GM12873 (cell line): ENCODE results near the gene EEF2K.

ENCODE experiments used
- TF ChIP-seq, protein P1 (sequence below): IDR thresholded peaks from 2 replicates; pipeline ENCODE4 v1.5.1; 2012; ENCODE audit warnings: low read depth, mild to moderate bottlenecking, moderate library complexity, low read length, control low read depth; ENCODE audit not compliant: insufficient read depth; ENCODE audit errors: missing control alignments

Gene EEF2K

DNA sequence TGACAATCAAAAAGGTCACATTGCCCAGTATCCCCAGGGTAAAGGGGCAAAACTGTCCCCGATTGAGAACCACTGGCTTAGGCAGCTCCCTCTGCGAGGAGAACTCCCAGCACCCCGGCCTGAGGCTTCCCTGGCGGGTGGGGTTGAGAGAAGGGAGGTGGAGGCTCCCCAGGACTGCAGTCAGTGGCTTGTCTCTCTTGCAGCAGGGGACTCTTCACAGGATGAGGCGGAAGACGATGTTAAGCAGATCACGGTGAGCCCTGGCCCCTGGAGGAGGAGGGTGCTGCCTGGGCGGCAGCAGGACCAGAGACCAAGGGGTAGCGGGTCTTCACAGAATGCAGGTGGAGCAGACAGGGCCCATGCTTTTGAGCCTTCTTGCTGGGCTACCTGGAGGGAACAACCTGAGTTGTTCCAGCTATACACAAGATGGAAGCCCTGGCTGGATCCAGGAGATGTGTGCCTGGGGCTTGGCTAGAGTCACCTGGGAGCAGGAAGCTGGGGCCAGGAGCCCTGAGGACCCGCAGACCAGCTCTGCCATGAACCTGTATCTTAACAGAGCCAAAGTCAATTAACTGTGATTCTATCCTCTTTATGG, 107.9 kb downstream of the EEF2K start:
- TF ChIP-seq, protein P1, sequence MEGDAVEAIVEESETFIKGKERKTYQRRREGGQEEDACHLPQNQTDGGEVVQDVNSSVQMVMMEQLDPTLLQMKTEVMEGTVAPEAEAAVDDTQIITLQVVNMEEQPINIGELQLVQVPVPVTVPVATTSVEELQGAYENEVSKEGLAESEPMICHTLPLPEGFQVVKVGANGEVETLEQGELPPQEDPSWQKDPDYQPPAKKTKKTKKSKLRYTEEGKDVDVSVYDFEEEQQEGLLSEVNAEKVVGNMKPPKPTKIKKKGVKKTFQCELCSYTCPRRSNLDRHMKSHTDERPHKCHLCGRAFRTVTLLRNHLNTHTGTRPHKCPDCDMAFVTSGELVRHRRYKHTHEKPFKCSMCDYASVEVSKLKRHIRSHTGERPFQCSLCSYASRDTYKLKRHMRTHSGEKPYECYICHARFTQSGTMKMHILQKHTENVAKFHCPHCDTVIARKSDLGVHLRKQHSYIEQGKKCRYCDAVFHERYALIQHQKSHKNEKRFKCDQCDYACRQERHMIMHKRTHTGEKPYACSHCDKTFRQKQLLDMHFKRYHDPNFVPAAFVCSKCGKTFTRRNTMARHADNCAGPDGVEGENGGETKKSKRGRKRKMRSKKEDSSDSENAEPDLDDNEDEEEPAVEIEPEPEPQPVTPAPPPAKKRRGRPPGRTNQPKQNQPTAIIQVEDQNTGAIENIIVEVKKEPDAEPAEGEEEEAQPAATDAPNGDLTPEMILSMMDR: no peak

DNA sequence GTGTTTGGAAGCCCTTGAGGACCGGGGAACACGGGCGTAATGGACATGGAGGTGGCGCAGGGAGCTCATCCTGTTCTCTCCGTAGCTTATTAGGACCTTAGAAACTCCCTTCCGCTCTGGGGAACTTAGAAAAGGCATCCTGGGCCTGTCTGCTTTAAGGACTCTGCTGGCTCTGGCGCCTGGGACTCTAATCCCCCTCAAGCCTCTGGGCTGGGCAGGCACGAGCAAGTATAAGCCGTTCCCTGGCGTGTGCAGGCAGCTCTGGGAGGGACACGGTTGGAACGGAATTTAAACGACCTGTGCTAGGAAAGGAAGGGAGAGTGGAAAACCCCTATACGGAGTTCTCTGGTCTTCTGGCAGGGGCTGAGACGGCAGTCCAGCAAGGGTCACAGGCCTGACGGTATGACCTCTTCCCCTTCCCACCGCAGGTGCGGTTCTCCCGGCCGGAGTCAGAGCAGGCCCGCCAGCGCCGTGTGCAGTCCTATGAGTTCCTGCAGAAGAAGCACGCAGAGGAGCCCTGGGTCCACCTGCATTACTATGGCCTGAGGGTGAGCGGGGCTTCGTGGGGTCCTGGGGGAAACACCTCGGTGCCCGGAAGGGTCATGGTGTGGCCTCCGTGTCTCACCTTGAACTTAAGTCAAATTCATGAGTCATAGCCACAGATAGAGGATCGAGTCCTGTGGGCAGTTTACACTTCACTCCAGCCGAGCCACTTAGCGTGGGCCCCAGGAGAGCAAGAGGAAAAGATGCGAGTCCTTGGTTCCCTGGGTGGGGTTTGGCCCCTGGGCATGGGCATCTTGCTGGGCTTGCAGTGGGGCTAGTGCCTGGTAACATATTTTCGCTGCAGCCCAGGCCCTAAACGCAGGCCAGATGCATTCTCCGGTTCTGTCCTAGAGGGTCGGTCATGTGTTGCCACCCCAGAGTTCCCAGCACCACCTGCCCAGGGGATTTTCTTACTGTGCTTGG, 108.9 kb downstream of the EEF2K start:
- TF ChIP-seq, protein P1: no peak

DNA sequence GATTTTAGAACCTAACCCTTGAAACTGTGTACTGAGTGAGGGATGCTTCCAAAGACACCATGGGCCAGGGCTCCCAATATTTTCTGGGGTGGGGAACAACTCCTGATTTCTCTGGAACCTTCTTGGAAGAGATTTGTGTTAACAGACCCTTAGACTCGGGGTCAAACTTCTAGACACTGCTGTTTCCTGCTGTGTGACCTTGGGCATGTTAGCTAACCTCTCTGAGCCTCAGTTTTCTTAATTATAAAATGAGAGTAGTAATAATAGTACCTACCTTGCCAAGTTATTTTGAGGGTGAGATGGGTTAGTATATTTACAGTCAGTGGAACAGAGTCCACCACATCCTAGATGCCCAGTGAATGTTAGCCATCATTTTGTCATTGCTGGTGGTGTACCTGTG, 109.9 kb downstream of the EEF2K start:
- TF ChIP-seq, protein P1: no peak

DNA sequence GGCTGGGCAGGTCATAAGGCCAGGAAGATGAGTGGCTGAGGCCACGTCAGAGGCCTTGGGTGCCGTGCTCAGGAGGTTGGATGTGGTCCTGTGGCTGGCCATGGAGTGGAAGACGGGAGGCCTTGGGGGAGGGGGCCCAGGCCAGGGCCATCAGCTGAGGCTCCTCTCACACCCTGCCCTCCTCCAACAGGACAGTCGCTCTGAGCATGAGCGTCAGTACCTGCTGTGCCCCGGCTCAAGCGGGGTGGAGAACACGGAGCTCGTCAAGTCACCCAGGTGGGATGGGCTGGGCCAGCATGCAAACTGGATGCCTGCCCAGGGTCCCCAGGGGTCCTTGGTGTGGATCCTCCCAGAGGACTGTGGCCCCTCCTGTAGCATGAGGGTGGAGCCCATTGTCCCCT, 110.3 kb downstream of the EEF2K start:
- TF ChIP-seq, protein P1: no peak

DNA sequence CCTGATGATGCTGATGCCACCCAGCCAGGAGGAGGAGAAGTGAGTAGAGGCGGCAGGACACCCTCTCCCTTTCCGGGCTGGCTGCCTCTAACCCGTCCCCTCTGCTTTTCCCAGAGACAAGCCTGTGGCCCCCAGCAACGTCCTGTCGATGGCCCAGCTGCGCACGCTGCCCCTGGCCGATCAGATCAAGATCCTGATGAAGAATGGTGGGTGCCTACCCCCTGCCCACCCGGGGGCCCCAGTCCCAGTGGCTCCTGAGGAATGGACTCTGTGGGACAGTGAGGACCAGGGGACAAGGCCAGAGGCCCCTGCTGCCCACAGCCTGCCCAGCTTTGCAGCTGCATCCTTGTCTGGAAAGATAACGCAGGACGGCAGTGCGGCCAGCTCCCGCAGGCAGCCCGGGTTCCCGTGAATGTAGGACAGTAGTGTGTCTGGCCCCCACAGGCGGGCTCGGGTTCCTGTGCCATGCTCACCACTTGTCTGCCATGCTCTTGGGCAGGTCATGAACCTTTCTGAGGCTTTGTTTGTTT, 111.0 kb downstream of the EEF2K start:
- TF ChIP-seq, protein P1: no peak

DNA sequence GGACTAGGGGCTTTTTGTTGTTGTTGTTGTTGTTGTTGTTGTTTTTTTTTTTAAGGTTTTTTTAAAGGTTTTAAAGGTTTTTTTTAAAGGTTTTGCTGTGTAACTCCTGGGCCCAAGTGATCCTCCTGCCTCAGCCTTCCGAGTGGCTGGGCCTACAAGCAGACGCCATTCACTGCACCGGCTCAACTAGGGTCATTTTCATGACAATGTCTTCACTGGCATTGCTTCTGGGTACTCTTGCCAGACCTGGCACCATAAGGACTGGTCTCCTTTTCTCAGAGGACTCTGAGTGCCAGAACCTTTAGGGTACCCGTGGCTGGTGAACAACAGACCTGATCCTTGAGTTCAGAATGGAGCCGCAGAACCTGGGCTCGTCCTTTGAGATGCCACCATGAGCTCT, 111.5 kb downstream of the EEF2K start:
- TF ChIP-seq, protein P1: no peak

DNA sequence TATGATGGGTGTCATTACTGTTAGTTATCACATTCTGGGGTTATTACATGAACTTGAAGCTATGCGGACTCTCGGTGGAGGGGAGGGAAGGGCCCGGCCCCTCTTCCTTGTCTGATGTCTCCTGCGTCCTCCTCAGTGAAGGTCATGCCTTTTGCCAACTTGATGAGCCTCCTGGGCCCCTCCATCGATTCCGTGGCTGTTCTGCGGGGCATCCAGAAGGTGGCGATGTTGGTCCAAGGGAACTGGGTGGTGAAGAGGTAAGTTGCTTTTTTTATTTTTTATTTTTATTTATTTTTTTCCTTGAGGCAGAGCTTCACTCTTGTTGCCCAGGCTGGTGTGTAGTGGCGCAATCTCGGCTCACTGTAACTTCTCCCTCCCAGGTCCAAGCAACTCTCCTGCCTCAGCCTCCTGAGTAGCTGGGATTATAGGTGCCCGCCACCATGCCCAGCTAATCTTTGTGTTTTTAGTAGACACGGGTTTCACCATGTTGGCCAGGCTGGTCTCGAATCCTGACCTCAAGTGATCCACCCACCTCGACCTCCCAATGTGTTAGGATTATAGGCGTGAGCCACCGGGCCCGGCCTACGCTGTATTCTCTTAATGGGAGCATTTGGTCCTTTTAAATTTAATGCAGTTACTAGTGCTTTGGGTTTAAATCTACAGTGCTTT, 112.7 kb downstream of the EEF2K start:
- TF ChIP-seq, protein P1: peak; percentile 67
